GM12874 (cell line): ENCODE measurements around the gene STYXL2.

Experiments used
- TF ChIP-seq, protein P1 (sequence below): IDR thresholded peaks from 2 replicates; pipeline ENCODE4 v1.5.1; 2011; ENCODE audit warnings: low read depth, mild to moderate bottlenecking, control low read depth, low read length, moderate library complexity; ENCODE audit not compliant: insufficient read depth

STYXL2 gene

DNA sequence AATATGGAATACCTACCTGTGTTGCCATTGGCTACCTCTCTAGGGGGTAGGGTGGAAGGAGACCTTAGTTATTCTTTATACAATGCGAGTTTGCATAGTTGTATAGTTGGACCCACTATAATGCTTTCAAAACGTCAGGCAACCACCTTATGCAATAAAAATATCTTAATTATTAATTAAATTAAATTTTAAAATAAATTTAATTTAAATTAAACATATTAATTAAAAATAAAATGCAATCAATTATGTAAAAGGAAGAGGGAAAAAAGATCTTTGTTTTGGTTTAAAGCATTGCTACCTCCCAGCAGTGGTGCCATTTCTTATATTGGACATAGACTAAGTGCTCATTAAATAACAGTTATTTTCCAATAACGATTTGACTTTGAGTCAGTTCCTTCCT is 26.0 kb upstream of the STYXL2 start:
- TF ChIP-seq, protein P1, sequence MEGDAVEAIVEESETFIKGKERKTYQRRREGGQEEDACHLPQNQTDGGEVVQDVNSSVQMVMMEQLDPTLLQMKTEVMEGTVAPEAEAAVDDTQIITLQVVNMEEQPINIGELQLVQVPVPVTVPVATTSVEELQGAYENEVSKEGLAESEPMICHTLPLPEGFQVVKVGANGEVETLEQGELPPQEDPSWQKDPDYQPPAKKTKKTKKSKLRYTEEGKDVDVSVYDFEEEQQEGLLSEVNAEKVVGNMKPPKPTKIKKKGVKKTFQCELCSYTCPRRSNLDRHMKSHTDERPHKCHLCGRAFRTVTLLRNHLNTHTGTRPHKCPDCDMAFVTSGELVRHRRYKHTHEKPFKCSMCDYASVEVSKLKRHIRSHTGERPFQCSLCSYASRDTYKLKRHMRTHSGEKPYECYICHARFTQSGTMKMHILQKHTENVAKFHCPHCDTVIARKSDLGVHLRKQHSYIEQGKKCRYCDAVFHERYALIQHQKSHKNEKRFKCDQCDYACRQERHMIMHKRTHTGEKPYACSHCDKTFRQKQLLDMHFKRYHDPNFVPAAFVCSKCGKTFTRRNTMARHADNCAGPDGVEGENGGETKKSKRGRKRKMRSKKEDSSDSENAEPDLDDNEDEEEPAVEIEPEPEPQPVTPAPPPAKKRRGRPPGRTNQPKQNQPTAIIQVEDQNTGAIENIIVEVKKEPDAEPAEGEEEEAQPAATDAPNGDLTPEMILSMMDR, result no peak

GRCh38 chr1:167068761-167069160 is 25.1 kb upstream of the STYXL2 start:
- TF ChIP-seq, protein P1, result no peak

DNA sequence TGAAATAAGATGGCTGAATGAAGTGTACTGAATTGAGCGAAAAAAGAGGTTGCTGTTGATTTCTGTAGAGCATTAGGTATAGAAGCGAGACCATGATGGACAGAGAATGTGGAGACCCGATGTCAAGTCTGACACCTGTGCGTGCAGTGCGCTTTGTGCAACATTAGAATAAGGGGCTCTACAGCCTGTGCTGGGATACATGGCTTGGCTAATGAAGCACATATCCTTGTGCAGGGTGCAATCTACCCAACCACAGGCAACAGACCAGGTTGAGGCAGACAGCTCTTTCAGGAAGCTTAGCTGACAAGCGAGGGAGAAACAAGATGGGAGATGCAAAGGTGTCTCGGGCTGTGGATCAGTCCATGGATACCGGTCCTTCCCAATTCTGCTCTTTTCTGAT is 22.6 kb upstream of the STYXL2 start:
- TF ChIP-seq, protein P1, result no peak

- TF ChIP-seq, protein P1, result no peak
Observed at GRCh38 chr1:167076136-167076710, 17.7 kb upstream of the STYXL2 start.

DNA sequence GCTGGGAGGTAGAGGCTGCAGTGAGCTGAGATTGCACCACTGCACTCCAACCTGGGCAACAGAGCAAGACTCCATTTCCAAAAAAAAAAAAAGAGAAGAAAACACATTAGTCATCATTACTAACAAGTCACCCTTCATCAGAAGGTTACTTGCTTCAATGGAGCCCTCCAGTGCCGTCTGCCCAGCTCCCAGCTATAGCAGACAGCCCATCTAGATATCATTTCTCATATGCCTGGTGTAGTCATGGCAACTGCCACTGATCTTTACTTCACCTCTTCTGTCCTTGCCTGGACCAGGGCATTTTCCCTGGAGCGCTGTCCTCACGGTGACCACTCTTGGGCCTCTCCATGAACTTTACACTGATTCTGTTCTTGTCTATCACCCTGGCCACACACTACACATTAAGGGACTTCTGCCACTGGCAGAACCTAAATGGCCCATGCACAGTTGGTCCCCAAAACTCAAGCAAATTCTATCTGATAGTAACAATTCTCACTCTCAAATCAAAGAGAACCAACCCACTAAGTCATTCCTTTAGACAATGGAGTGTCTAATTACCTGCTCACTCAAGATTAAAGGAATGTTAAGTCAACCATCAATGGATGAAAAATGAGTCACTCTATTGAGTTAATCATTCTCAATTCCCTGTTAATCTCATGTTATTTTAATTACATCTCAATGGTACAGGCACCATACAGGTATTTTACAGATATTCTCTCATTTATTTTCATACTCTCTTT is 16.6 kb upstream of the STYXL2 start:
- TF ChIP-seq, protein P1, result no peak

DNA sequence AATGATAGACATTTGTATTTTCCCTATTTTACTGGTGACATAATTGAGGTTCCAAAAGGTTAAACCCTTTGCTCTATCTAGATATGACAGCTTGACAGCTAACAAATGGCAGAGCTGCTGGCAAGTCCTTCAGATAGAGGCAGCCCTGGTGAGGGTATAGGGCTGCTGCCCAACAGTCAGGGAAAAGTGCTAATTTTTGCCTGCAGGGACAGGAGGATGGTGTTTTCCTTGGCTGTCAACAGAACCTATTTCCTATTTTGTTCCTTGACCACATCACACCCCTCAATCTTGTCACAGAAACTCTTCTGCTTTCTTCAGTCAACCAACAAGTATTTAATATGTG is 16.0 kb upstream of the STYXL2 start:
- TF ChIP-seq, protein P1, result no peak

GRCh38 chr1:167081594-167082156 is 12.2 kb upstream of the STYXL2 start:
- TF ChIP-seq, protein P1, result no peak
